ENCODE results near the gene FSCN2. TPM values are rescaled to one million over a fixed set of nuclear protein-coding genes. Genes with fewer than 3 reads are reported as not detected.

The FSCN2 gene
- total and polyA plus RNA-seq, 2 donors, result 0.47 to 0.87 TPM

DNA sequence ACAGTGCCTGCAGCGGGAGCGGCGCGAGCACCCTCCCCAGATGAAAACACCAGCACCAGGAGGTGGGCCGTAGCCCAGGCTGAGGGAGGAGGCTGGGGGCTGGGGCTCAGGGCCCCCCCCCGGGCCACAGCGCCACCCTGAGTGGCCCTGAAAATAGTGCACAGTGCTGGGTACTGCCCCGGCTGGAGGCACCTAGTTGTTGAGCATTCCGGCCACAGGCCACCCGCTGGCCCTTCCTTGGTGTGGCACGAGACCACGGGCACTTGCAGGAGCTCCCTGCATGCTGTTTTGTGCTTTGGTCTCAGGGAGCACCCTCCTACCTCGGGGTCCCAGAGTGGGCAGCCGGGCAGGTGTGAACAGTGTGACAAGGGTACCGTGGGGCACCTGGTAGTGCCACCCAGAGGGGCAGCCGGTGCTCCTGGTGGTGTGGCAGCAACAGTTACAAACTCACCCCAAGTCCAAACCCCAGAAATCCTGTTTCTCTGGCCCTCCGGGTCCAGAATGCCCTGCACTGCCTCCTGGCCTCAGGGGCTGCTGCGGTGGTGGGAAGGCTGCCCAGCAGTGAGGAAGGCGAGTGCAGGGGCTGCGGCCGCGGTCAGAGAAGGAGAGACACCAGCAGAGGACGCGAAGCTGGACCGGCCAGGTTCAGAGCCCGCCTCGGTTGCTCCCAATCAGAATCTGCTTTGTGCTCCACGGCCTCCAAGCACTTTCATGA lies 11.9 kb downstream of the FSCN2 start:
- H3K4me3 ChIP-seq (ENCODE audit: low read length in 2 of 2), result no peak overlapping the region
- H3K4me1 ChIP-seq (ENCODE audit: control insufficient read depth in 2 of 2, insufficient read depth in 2 of 2, low read length in 2 of 2), result peaks cover 0 to 5% of the 10 kb centered on the region in 2 donors
- 98% methylated on average over 28 of the region's 28 CpGs for WGBS
- peaks cover 20 to 33% of the 10 kb centered on the region in 2 donors for H3K27me3 ChIP-seq (ENCODE audit: control insufficient read depth in 2 of 2, insufficient read depth in 1 of 2, low read length in 1 of 2)
- DNase-seq (ENCODE audit: low read depth in 6 of 9, low spot score in 9 of 9), result no peak
- peaks cover 40 to 63% of the 10 kb centered on the region in 2 donors for H3K36me3 ChIP-seq (ENCODE audit: control insufficient read depth in 2 of 2, insufficient read depth in 2 of 2, low read length in 1 of 2)
- H3K27ac ChIP-seq (ENCODE audit: low read depth in 1 of 2, low read length in 1 of 2), result no peak overlapping the region
- peaks cover 0 to 17% of the 10 kb centered on the region in 2 donors for H3K9me3 ChIP-seq (ENCODE audit: control insufficient read depth in 2 of 2, insufficient read depth in 1 of 2, low read length in 1 of 2)

DNA sequence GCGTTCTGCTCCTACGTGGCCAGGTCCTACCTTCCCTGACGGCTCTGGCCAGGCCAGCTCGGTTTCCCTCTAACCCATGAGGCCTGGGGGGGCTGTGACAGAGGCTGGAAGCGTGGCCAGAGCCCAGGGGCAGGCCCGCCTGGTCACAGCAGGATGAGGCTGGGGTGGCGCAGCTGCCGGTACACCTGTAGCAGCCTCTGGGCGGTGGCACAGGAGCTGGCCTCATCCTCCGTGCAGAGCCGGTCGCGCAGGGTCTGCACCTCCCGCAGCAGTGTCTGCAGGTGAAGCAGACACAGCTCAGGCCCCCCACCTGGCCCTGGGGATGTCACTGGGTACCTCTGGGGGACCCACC lies 12.5 kb downstream of the FSCN2 start:
- Histone ChIP-seq H3K4me1 (ENCODE audit: control insufficient read depth in 2 of 2, insufficient read depth in 2 of 2, low read length in 2 of 2) (peaks cover 0 to 5% of the 10 kb centered on the region in 2 donors), H3K27me3 (ENCODE audit: control insufficient read depth in 2 of 2, insufficient read depth in 1 of 2, low read length in 1 of 2) (peaks cover 16 to 29% of the 10 kb centered on the region in 2 donors), H3K36me3 (ENCODE audit: control insufficient read depth in 2 of 2, insufficient read depth in 2 of 2, low read length in 1 of 2) (peaks cover 44 to 68% of the 10 kb centered on the region in 2 donors), H3K4me3 (ENCODE audit: low read length in 2 of 2) (no peak overlapping the region), H3K9me3 (ENCODE audit: control insufficient read depth in 2 of 2, insufficient read depth in 1 of 2, low read length in 1 of 2) (peaks cover 0 to 17% of the 10 kb centered on the region in 2 donors), H3K27ac (ENCODE audit: low read depth in 1 of 2, low read length in 1 of 2) (no peak overlapping the region)
- WGBS, result 98% methylated on average over 14 of the region's 14 CpGs
- DNase-seq (ENCODE audit: low read depth in 6 of 9, low spot score in 9 of 9), result no peak

DNA sequence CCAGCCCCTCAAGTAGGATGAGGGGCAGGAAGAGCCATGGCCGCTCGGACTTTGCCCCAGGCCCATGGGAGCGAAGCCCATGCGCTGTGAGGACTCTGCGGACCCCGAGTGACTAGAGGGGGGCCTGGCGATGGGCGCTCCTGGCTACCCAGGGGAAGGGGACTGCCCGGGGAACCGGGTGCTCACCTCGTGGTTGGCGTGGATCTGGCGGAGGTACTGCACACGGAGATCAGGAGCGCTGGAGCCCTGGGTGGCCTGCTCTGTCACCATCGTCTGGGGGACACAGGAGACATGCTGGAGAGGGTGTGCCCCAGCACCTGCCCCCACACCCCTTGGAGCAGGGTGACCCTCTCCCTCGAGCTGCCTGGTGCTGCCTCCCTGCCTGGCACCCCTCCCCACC lies 12.9 kb downstream of the FSCN2 start:
- no peak for DNase-seq (ENCODE audit: low read depth in 6 of 9, low spot score in 9 of 9)
- 92% methylated on average over 17 of the region's 17 CpGs for WGBS

GRCh38 chr17:81542431-81543338 lies 14.5 kb downstream of the FSCN2 start:
- WGBS, result 96% methylated on average over 15 of the region's 15 CpGs
- Histone ChIP-seq H3K27ac (ENCODE audit: low read depth in 1 of 2, low read length in 1 of 2) (no peak overlapping the region), H3K4me3 (ENCODE audit: low read length in 2 of 2) (no peak overlapping the region)

More for the DNA sequence above, 12.9 kb downstream of the FSCN2 start:
- Histone ChIP-seq H3K4me1 (ENCODE audit: control insufficient read depth in 2 of 2, insufficient read depth in 2 of 2, low read length in 2 of 2) (peaks cover 0 to 5% of the 10 kb centered on the region in 2 donors), H3K4me3 (ENCODE audit: low read length in 2 of 2) (no peak overlapping the region), H3K27ac (ENCODE audit: low read depth in 1 of 2, low read length in 1 of 2) (no peak overlapping the region), H3K27me3 (ENCODE audit: control insufficient read depth in 2 of 2, insufficient read depth in 1 of 2, low read length in 1 of 2) (peaks cover 14 to 24% of the 10 kb centered on the region in 2 donors), H3K9me3 (ENCODE audit: control insufficient read depth in 2 of 2, insufficient read depth in 1 of 2, low read length in 1 of 2) (peaks cover 0 to 16% of the 10 kb centered on the region in 2 donors), H3K36me3 (ENCODE audit: control insufficient read depth in 2 of 2, insufficient read depth in 2 of 2, low read length in 1 of 2) (peaks cover 48 to 73% of the 10 kb centered on the region in 2 donors)

DNA sequence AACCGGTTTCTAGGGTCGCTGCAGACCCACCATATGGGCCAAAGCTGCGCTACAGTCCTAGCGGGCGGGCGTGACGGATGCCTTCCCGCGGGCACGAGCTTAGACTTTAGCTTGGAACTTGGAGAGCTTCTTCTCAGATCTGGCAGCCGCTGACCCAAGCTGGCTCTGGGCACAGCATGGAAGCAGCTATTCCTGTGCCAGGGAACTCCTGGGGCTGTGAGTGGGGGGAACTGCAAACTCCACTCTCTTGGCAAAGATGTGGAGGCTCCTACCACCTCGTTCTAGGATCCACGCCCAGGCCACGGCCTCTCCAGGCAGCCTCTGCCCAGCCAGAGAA lies 15.1 kb downstream of the FSCN2 start:
- H3K9me3 ChIP-seq (ENCODE audit: control insufficient read depth in 2 of 2, insufficient read depth in 1 of 2, low read length in 1 of 2), result peaks cover 0 to under 1% of the 10 kb centered on the region in 2 donors
- DNase-seq (ENCODE audit: low read depth in 6 of 9, low spot score in 9 of 9), result no peak
- H3K27me3 ChIP-seq (ENCODE audit: control insufficient read depth in 2 of 2, insufficient read depth in 1 of 2, low read length in 1 of 2), result peaks cover 0 to 2% of the 10 kb centered on the region in 2 donors
- H3K36me3 ChIP-seq (ENCODE audit: control insufficient read depth in 2 of 2, insufficient read depth in 2 of 2, low read length in 1 of 2), result peaks cover 70 to 91% of the 10 kb centered on the region in 2 donors
- H3K27ac ChIP-seq (ENCODE audit: low read depth in 1 of 2, low read length in 1 of 2), result no peak overlapping the region
- no peak overlapping the region for H3K4me3 ChIP-seq (ENCODE audit: low read length in 2 of 2)
- WGBS, result 98% methylated on average over 14 of the region's 14 CpGs
- H3K4me1 ChIP-seq (ENCODE audit: control insufficient read depth in 2 of 2, insufficient read depth in 2 of 2, low read length in 2 of 2), result no peaks in the 10 kb centered on the region

More at GRCh38 chr17:81542431-81543338, 14.5 kb downstream of the FSCN2 start:
- DNase-seq (ENCODE audit: low read depth in 6 of 9, low spot score in 9 of 9), result no peak
- Histone ChIP-seq H3K4me1 (ENCODE audit: control insufficient read depth in 2 of 2, insufficient read depth in 2 of 2, low read length in 2 of 2) (peaks cover 0 to under 1% of the 10 kb centered on the region in 2 donors), H3K36me3 (ENCODE audit: control insufficient read depth in 2 of 2, insufficient read depth in 2 of 2, low read length in 1 of 2) (peaks cover 63 to 89% of the 10 kb centered on the region in 2 donors), H3K9me3 (ENCODE audit: control insufficient read depth in 2 of 2, insufficient read depth in 1 of 2, low read length in 1 of 2) (peaks cover 0 to 7% of the 10 kb centered on the region in 2 donors), H3K27me3 (ENCODE audit: control insufficient read depth in 2 of 2, insufficient read depth in 1 of 2, low read length in 1 of 2) (peaks cover 0 to 9% of the 10 kb centered on the region in 2 donors)

GRCh38 chr17:81543756-81544155 lies 15.6 kb downstream of the FSCN2 start:
- Histone ChIP-seq H3K36me3 (ENCODE audit: control insufficient read depth in 2 of 2, insufficient read depth in 2 of 2, low read length in 1 of 2) (peaks cover 70 to 86% of the 10 kb centered on the region in 2 donors), H3K27ac (ENCODE audit: low read depth in 1 of 2, low read length in 1 of 2) (no peak overlapping the region), H3K4me1 (ENCODE audit: control insufficient read depth in 2 of 2, insufficient read depth in 2 of 2, low read length in 2 of 2) (no peaks in the 10 kb centered on the region), H3K4me3 (ENCODE audit: low read length in 2 of 2) (no peak overlapping the region), H3K9me3 (ENCODE audit: control insufficient read depth in 2 of 2, insufficient read depth in 1 of 2, low read length in 1 of 2) (no peaks in the 10 kb centered on the region), H3K27me3 (ENCODE audit: control insufficient read depth in 2 of 2, insufficient read depth in 1 of 2, low read length in 1 of 2) (no peaks in the 10 kb centered on the region)
- no peak for DNase-seq (ENCODE audit: low read depth in 6 of 9, low spot score in 9 of 9)
- 98% methylated on average over 15 of the region's 15 CpGs for WGBS

DNA sequence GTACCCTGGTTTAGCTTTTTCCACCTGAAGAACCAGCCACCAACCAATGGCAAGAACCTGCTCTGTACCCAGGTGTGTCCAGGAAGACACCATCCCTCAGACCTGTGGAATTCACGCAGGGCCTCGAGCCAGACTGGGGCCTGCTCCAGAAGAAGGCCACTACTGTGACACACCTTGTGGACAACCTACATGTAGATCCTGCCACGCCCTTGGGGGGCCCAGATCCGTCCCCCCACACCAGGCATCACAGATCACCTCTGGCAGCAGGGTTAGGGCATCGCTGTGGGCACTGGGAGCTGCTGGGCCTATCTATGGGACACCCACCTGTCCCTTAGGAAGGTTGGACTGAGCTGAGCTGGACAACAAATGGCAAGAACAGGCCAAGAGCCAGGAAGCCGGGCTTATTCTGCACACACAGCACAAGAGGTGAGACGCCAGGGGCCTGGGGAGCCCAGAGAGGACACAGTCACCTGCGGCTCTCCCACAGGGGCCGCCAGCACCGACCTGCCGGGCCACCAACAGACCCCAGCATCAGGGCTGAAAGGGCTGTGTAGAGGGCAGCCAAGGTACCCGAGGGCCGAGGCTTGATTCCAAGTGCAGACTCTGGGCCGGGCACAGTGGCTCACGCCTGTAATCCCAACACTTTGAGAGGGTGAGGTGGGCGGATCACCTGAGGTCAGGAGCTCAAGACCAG lies 16.3 kb downstream of the FSCN2 start:
- Histone ChIP-seq H3K27ac (ENCODE audit: low read depth in 1 of 2, low read length in 1 of 2) (no peak overlapping the region), H3K9me3 (ENCODE audit: control insufficient read depth in 2 of 2, insufficient read depth in 1 of 2, low read length in 1 of 2) (no peaks in the 10 kb centered on the region), H3K36me3 (ENCODE audit: control insufficient read depth in 2 of 2, insufficient read depth in 2 of 2, low read length in 1 of 2) (peaks cover 72 to 87% of the 10 kb centered on the region in 2 donors), H3K27me3 (ENCODE audit: control insufficient read depth in 2 of 2, insufficient read depth in 1 of 2, low read length in 1 of 2) (no peaks in the 10 kb centered on the region), H3K4me1 (ENCODE audit: control insufficient read depth in 2 of 2, insufficient read depth in 2 of 2, low read length in 2 of 2) (no peaks in the 10 kb centered on the region), H3K4me3 (ENCODE audit: low read length in 2 of 2) (no peak overlapping the region)
- WGBS, result 95% methylated on average over 16 of the region's 16 CpGs
- no peak for DNase-seq (ENCODE audit: low read depth in 6 of 9, low spot score in 9 of 9)

DNA sequence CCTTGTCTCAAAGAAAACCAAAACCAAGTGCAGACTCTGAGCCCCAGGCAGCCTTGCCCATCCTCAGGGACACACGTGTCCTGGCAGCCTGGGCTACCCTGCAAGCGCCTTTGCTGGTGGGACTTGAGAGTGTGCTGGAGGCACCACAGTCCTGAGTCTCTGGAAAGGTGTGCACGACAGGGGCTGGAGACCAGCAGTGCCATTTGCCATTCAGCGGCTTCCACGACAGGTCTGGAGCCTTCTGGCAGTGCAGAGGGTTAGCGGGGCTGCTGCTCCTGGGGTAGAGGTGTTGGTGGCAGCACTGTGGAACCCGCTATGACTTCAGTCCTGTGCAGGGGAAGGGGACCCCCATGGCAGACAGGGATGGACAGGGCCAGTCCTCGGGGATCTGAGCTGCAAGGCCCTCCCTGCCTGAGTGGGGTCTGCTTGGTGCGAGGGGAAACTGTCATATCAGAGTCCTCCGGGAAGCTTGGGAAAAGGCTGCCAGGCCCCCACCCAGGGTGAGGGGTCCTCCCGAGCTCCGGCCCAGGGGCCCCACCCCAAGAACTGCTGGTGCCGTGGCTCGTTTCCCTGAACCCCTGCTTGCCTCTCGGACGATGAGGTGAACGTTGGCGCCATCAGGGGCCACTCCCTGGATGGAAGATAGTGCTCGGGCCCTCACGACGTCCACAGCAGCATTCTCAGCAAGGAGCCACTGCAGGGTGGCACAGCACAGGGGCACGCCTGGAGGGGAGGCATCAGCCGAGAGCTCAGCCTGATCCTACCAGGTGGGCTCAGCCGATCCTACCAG lies 17.2 kb downstream of the FSCN2 start:
- DNase-seq (ENCODE audit: low read depth in 6 of 9, low spot score in 9 of 9), result no peak
- no peaks in the 10 kb centered on the region for H3K4me1 ChIP-seq (ENCODE audit: control insufficient read depth in 2 of 2, insufficient read depth in 2 of 2, low read length in 2 of 2)
- H3K9me3 ChIP-seq (ENCODE audit: control insufficient read depth in 2 of 2, insufficient read depth in 1 of 2, low read length in 1 of 2), result no peaks in the 10 kb centered on the region
- no peak overlapping the region for H3K27ac ChIP-seq (ENCODE audit: low read depth in 1 of 2, low read length in 1 of 2)
- no peak overlapping the region for H3K4me3 ChIP-seq (ENCODE audit: low read length in 2 of 2)
- no peaks in the 10 kb centered on the region for H3K27me3 ChIP-seq (ENCODE audit: control insufficient read depth in 2 of 2, insufficient read depth in 1 of 2, low read length in 1 of 2)
- peaks cover 76 to 87% of the 10 kb centered on the region in 2 donors for H3K36me3 ChIP-seq (ENCODE audit: control insufficient read depth in 2 of 2, insufficient read depth in 2 of 2, low read length in 1 of 2)
- WGBS, result 96% methylated on average over 24 of the region's 24 CpGs
